HG03095 (cell line): ENCODE data around the gene CGB7.
"Not testable (repeated sequence)": the region's sequence is repeated elsewhere in the genome, so short reads cannot be mapped to it uniquely, and the experiment has no call there.

Experiments used
- ATAC-seq: cut with Tn5 transposase; IDR thresholded peaks from one replicate; pipeline ENCODE4 v1.9.1; 2021; ENCODE audit warnings: moderate library complexity; ENCODE audit not compliant: unreplicated experiment

CGB7 gene

DNA sequence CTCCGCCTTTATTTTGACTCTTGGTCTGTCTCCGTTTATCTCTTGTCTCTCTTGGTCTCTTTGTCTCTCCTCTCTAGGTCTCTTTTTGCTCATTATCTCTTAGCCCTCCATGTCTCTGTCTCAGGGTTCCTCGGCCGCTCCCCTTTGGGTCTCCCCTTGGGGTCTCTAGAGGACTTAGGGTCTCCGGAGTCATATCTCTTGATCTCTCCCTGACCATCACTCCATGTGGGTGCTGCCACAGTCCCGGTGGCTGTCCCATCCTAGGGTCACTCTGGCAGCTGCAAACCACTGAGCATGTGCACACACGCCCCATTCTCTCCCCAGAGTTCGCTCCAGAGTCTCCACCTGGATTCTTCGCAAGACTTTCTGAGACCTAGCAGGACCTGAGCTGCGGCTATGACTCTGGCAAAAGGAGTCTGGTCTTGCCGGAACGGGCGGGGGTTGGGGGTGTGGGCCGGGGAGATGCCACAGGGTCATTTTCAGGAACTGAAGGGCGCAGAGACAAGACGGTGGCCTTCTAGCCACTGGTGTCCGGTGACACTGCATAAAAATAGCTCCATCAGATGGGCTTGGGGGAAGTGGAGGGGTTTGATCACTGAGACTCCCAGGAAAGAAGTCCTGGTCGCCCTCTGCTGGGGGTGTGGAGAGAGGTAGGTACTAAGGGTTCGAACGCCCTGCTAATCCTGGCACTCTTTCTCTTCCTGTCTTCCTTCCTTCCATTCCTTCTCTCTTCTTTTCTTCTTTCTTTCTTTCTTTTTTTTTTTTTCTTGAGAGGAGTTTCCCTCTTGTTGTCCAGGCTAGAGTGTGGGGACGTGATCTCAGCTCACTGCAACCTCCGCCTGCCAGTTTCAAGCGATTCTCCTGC, 16.2 kb upstream of the CGB7 start:
- ATAC-seq, result no peak

DNA sequence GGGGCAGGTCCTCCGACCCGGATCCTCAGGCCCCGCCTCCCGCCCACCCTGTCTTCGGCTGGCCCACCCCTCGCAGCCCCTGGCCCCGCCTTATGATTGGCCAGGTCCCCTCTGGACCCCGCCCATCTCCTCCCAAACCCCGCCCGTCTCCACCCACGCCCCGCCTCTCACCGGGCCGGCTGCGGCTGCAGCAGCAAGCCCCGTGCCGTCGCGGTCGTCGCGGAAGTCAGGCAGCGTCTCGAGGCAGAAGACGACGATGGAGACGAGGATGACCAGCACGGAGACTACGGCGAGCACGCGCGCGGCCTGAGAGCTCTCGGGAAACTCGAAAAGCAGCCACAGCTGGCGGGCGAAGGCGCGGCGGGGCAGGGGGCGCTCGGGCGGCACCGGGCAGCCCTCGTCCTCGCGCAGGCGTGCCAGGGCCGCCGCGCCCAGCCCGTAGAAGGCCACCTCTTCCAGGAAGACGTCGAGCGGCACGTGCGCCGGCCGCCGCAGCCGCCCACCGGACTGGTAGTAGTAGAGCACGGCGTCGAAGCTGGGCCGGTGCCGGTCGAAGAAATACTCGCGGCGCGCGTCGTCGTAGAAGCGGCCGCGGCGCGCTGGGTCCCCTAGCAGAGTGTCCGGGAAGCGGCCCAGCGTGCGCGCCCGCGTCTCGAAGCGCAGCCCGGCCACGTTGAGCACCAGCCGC, 14.5 kb upstream of the CGB7 start:
- no peak for ATAC-seq

DNA sequence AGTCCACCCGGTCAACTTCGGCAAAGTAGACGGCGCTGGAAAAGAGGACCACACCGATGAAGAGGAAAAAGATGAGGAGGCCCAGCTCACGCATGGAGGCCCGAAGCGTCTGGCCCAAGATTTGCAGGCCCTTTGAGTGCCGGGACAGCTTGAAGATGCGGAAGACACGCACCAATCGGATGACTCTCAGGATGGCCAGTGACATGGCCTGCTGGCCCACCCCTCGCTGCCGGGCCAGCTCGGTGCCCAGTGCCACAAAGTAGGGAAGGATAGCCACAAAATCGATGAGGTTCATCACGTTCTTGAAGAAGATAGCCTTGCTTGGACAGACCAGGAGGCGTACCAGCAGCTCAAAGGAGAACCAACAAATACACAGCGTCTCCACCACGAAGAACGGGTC, 12.9 kb upstream of the CGB7 start:
- ATAC-seq, result no peak

DNA sequence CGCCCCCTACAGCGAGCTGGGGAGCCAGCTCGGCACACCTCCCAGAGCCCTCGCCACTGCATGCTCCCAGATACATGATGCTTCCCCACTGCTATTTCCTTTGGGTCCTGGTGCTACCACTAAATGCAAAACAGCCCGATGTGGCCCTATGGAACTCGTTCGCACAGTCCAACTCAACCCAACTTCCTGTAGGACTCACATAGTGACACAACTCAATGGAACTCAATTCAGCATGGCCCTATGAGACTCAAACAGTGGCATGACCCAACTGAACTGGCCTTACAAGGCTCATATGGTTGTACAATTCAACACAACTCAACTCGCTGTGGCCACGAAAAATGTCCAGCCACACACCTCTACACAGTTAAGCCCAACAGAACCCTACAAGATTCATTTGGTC, 11.5 kb upstream of the CGB7 start:
- ATAC-seq, result no peak

DNA sequence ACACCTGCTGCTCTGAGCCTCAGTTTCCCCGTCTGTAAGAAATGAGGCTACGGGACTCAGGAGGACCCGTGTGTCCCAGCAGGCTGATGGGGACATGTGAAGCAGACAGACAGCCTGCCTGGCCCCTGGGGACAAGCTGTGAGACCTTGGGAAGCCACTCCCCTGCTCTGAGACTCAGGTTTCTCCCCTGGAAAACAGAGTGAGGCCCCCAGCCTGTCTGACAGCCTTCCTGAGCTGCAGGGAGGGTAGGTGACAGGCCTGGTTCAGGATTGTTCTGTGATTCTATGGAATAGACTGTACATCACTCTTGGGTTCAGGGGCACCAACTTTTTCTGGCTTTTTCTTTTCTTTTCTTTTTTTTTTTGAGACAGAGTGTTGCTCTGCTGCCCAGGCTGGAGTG, 10.0 kb upstream of the CGB7 start:
- ATAC-seq, result no peak

DNA sequence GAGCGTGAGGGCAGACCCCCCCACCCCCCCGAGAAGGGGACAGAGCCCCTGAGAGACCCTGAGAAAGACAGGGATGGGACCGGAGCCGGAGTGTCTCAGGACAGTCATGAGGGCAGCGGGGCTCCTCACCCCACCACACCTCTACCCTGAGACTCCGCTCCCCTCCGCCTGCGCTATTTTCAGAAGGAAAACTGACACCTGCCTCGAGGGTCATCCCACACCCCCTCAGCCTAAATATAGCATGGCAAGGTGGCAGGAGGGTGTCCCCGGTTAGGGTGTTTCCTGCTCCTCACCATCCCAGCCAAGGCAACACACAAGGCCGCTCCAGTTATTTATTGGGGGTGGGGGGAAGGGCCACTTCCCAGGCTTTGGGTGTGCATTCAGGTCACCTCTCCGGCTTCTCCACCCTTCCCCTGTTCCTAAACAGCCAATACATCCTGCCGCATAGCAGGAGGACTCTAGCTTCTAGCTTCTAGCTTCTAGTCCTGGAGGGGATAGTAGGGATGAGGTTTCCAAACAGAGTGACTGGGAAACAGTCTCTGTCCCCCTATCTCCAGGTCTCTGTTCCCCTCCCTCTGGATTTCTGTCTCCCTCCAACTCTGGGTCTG, 8.5 kb upstream of the CGB7 start:
- ATAC-seq, result no peak

DNA sequence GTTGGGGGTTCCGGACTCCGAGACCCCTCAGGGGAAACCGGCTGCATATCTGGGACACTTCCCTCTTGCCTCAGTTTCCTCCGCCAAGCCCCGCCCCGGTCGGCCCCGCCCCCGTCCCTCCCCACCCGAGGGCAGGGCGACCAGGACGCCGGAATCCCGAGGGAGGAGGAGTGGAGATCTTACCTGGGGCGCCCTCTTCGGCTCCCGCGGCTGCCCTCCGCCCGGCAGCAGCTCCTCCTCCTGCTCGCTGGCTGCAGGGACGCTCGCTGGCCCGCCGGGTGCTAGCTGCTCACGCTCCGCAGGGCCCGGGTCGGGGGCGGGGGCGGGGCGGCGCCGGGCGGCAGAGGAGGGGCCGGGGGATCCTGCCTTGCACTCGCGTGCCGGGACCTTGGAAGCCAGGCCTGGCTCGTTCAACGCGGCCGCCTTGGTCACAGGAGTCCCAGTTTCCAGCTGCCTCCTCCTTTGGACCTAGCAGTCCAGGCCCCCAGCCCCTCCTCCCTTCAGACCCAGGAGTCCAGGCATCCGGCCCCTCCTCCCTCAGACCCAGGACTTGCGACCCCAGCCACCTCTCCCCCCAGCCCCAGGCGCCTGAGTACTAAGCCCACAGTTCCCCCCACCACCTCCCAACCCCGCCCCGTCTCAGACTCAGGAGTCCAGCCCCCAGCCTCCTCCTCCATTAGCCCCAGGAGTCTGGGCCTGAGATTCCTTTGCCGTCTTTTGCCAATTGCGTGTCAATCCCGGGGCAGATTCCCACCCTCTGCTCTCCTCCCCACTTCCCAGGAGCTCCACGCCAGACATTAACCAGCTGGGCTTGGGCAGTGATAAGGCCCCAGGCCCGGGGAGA, 7.4 kb upstream of the CGB7 start, which contains the start of gene NTF4:
Gene NTF4, minus strand, starts transcription at position 51 of the 844 bp plus-strand sequence. CDS start 2,821 bp downstream, outside the sequence.
- ATAC-seq, result no peak

DNA sequence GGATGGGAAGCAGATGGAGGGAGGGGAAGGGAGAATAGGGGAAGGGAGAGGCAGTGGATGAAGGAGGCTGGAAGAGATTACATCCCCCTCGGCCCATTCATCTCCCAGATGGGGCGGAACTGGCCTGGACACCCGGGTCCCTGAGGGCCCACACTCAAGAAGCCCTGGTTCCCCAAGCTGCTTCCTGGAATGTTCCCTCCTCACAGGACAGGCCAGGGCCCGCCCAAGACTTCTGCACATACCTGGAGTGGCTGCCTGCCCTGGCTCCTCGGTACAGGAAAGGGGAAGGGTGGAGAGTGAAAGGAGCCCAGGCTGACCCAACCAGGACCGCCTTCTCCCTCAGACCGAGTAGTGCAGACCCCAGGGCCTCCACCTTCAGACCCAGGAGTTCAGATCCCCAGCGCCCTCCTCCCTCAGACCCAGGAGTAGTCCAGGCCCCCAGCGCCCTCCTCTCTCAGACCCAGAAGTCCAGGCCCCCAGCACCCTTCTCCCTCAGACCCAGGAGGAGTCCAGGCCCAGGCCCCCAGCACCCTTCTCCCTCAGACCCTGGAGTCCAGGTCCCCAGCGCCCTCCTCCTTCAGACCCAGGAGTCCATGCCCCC, 6.6 kb upstream of the CGB7 start:
- ATAC-seq, result no peak

DNA sequence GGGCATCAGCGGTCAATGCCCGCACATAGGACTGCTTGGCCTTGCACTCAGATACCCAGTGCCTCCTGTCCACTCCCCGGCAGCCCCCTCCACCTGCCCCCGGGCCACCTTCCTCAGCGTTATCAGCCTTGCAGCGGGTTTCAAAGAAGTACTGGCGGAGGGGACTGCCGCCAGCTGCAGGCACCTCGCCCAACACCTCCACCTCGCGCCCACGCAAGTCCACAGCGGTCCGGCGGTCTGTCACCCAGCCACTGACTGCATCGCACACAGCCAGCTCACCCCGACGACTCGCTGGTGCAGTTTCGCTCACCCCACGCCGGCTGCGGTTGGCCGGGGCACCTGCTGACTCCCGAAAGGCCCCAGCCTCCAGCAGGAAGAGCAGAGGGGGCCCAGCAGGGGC, 3.9 kb upstream of the CGB7 start:
- ATAC-seq, result no peak

DNA sequence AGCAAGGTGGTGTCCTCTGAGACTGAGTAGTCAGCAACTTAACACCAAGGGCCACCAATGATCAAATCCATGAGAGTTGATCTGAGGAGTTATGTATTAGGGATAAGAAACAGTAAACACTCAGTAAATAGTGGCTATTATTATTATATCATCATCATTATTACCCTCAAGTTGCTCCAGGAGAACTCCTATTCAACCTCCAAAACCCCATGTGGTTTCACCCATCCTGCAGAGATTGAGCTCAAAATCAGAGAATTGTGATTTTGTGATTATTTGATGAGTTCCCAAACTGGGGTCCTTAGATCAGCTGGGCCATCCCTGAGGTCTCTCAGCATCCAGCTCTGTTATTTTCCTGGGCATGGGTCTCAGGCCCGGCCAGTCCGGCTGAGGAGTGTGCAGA, 3.5 kb upstream of the CGB7 start:
- no peak for ATAC-seq

DNA sequence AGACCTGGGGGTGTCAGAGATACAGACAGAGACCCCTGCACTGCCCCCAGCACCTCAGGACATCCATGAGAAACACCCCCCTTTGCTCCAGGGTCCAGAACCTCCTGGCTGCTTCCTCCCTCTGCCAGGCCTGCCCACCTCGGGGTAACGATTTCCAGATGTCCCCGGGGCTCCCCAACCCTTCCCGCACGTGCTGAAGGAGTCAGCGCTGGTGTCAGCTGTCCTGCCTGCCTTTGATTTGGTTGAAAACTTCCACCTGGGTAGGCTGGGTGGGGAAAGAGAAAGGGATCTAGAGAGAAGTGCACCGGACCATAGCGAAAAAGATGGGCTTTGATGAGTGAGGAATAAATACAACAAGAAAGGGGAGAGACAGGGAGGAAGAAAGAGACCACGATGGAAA, 1.5 kb upstream of the CGB7 start:
- no peak for ATAC-seq

DNA sequence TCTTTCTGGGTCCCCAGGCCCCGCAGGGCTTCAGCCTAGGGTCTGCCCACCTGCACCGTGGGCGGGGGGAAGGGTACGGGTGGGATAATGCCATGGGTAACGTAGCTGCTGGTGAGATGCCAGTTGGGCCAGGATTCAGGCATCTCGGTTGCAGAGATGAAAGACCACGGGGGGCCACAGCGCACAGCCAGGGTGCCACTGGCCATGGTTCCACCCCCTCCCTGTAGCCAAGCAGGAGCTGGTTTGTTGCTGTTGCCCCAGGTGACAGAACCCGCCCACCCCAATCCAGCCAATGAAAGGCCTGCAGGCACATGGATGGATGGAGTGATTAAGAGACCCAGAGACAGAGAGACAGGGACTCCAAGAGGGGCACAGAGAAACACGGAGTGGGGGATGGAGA, 1.0 kb upstream of the CGB7 start:
- no peak for ATAC-seq

DNA sequence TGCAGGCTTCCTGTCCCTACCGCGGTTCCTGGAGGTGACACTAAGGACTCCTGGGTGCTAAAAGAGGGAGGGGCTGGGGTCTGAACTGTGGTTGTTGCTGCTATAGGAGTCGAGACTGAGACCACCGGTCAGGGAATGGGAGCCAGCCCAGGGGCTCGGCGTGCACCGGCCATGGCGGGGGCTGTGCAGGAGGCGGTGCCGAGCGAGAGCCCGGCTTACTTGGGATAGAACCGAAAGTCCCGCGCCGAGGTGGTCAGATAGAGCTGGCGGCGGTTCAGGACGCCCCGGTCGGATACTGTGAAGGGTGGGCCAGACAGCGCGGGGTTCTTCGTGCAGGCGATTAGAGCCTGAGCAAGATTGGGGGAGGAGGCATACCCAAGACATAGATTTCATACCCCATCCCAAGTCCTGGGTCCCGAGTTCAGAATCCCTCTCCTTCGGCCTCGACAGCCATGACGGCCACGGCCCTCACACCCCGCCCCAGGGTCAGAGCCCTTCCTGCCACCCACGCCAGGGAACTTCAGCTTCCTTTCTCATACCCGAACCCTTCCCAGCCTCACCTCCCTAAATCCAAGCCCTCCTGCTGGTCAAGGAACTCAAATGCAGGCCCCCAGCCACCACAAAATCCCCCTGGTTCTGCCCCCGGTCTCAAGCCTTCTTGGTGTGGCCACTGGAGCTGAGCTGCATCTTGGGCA, 500 bp downstream of the CGB7 start:
- not testable (repeated sequence) for ATAC-seq

DNA sequence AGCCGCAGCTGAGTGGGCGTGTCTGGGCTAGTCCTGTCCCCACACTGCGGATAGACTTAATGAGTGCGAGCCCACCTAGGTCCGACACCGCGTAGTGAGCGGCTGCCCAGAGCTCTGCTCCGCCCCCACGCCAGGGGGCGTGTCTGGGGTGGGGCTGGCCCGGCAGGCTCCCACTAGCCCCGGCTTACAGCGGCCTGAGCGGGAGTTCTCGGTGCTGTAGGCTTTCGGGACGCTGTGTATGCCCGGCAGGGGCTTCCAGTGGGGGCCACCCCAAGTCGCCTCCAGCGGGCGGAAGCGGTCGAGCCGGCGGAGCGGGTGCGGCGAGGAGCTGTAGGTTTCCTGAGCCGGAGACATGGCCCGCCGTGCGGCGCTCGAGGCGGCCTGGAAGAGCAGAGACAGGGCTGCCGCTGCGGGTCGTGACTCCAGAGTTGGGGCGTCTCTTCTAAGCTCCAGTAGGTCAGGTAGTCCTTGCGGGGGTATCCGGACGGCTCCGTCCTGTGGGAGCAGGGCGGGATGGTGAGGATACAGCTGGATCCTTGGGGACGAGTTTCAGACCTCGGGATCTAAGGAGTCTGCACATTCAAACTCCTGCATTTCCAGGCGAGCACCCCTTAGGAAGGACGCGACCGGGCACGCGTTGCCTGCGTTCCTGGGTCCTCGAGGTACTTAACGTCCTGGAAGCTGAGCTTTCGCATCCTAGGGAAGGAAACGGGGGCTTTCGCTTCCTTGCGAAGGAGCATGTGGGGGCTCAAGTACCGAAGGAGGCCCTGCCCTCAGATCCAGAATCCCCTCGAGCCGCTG, 1.2 kb downstream of the CGB7 start:
- no peak for ATAC-seq

DNA sequence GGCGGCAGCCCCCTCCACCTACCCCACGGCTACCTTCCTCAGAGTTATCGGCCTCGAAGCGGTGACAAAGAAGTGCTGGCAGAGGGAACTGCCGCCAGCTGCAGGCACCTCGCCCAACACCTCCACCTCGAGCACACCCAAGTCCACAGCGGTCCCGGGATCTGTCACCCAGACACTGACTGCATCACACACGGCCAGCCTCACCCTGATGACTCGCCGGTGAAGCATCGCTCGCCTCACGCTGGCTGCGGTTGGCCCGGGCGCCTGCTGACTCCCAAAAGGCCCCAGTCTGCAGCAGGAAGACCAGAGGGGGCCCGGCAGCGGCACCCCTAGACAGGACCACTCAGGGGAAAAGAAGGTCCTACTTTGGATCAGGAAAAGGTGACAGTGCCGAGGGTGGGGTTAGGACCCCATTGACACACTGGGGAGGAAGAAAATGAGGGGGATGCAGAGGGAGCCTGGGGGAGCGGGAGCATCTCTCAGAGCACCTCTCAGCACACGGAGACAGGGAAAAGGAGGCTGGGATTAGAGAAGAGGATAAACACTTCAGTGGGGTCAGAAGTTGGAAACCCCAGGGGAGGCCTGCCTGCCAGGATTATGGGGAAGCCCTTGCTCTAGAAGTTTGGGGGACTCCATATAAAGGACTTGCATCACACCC, 7.0 kb downstream of the CGB7 start:
- not testable (repeated sequence) for ATAC-seq

DNA sequence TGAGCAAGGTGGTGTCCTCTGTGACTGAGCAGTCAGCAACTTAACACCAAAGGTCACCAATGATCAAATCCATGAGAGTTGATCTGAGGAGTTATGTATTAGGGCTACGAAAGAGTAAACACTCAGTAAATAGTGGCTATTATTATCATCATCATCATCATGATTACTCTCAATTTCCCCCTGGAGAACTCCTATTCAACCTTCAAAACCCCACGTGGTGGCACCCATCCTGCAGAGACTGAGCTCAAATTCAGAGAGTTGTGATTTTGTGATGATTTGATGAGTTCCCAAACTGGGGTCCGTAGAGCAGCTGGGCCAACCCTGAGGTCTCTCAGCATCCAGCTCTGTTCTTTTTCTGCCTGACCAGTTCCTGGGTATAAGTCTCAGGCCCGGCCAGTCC, 7.7 kb downstream of the CGB7 start:
- not testable (repeated sequence) for ATAC-seq

DNA sequence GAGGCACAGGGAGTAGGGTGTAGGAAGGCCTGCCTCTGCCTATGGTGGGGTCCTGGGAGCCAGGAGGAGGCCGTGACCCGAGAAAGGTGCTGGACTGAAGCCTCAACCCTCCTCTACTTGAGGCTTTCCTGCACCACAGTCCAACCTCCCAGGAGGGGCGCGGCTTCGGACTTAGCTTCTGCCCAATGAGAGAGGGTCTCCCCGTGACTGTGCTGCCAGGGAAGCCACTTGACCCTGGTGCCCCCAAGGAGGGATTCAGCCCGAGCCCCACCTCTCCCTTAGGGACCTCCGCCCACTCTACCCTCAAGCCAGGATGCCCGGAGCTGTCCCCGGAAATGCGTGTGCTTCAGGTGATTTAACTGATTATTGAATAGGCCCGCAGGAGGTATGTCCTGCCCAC, 8.5 kb downstream of the CGB7 start, which contains the start of gene CGB8:
Gene CGB8, minus strand, starts transcription at position 101 of the 400 bp plus-strand sequence. CDS start 372 bp downstream, outside the sequence.
- ATAC-seq, result not testable (repeated sequence)

DNA sequence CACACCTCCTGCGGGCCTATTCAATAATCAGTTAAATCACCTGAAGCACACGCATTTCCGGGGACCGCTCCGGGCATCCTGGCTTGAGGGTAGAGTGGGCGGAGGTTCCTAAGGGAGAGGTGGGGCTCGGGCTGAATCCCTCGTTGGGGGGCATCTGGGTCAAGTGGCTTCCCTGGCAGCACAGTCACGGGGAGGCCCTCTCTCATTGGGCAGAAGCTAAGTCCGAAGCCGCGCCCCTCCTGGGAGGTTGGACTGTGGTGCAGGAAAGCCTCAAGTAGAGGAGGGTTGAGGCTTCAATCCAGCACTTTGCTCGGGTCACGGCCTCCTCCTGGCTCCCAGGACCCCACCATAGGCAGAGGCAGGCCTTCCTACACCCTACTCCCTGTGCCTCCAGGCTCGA, 14.0 kb downstream of the CGB7 start, which contains the start of gene CGB5:
Gene CGB5, plus strand, starts transcription at position 301 of the 400 bp plus-strand sequence. CDS start 362 bp downstream, outside the sequence.
- not testable (repeated sequence) for ATAC-seq
